ENCODE results near the gene MBD3L4.
"Not testable (repeated sequence)": the region's sequence is repeated elsewhere in the genome, so short reads cannot be mapped to it uniquely, and the experiment has no call there.

MBD3L4 gene

DNA sequence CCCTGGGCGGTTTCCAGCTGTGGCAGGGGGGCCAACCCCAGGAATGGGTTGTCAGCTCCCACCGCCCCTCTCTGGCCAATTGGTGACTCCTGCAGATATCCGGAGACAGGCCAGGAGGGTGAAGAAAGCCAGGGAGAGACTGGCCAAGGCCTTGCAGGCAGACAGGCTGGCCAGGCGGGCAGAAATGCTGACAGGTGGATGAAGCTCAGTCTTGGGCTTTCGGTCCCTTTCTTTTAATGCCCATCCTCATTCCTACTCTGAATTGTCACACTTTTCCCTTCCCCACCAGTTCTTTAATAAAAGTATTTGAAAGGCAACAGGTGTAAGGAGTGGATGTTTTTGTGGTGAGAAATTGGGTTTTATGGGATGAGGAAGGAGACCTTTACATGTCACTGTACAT, 11.4 kb upstream of the MBD3L4 start:
- DNase-seq (ENCODE audit: low spot score); FAIRE-seq: not testable (repeated sequence)

DNA sequence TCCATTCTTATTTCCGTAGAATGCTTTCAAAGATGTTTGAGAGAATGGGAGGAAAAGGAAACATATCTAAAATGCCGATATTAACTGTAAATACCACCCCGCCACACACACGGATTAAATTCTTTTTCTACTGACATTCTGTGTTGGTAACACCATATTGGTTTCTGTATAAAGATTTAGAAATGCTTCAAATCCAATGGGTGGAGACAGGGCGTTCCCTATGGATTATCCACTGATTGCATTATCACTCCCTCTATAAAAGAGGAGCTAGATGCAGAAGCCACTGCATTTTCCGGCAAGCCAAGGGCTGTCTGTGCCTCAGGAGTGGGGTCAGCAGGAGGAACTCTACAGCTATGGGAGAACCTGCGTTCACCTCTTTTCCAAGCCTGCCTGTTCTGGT, 9.0 kb upstream of the MBD3L4 start, which contains the start of gene MBD3L2:
Gene MBD3L2, plus strand, starts transcription at position 301 of the 400 bp plus-strand sequence. Its CDS starts 53 bp downstream, at position 354.
- not testable (repeated sequence) for FAIRE-seq; DNase-seq (ENCODE audit: low spot score)

DNA sequence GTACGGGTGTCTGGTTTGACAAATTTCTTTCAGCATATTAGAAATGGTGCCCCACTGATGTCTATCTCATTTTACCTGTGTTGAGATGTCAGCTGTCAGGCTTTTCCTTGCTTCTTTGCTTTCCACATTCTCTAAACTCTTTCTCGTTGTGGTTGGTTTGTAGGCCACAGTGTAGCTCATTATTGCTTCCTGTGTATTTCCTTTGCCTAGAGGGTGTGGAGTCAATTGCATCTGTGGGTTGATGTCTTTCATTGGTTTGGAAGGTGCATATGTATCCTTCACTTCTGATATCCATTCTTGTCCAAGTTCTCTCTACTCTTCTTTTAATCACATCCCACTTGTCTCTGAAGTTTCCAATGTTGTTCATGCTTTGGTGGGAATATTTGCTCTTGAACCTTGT, 1.6 kb upstream of the MBD3L4 start:
- not testable (repeated sequence) for FAIRE-seq

DNA sequence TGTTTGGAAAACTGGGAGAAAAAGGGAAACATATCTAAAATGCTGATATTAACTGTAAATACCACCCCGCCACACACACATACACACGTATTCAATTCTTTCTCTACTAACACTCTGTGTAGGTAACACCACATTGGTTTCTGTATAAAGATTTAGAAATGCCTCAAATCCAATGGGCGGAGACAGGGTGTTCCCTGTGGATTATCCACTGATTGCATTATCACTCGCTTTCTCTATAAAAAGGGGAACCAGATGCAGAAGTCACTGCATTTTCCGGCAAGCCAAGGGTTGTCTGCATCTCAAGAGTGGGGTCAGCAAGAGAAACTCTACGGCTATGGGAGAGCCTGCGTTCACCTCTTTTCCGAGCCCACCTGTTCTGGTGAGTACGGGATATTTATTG, 9.7 kb downstream of the MBD3L4 start, which contains the start of gene MBD3L5:
Gene MBD3L5, plus strand, starts transcription at position 301 of the 400 bp plus-strand sequence. Its CDS starts 34 bp downstream, at position 335.
- not testable (repeated sequence) for DNase-seq (ENCODE audit: low spot score); FAIRE-seq

More for the DNA sequence above, 1.6 kb upstream of the MBD3L4 start:
- not testable (repeated sequence) for DNase-seq (ENCODE audit: low spot score)

DNA sequence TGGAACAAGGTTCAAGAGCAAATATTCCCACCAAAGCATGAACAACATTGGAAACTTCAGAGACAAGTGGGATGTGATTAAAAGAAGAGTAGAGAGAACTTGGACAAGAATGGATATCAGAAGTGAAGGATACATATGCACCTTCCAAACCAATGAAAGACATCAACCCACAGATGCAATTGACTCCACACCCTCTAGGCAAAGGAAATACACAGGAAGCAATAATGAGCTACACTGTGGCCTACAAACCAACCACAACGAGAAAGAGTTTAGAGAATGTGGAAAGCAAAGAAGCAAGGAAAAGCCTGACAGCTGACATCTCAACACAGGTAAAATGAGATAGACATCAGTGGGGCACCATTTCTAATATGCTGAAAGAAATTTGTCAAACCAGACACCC, 11.2 kb downstream of the MBD3L4 start:
- FAIRE-seq; DNase-seq (ENCODE audit: low spot score): not testable (repeated sequence)

DNA sequence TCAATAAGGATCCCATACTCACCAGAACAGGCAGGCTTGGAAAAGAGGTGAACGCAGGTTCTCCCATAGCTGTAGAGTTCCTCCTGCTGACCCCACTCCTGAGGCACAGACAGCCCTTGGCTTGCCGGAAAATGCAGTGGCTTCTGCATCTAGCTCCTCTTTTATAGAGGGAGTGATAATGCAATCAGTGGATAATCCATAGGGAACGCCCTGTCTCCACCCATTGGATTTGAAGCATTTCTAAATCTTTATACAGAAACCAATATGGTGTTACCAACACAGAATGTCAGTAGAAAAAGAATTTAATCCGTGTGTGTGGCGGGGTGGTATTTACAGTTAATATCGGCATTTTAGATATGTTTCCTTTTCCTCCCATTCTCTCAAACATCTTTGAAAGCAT, 18.6 kb downstream of the MBD3L4 start, which contains the start of gene MBD3L2B:
Gene MBD3L2B, minus strand, starts transcription at position 101 of the 400 bp plus-strand sequence. Its CDS starts 34 bp downstream, at position 67.
- FAIRE-seq; DNase-seq (ENCODE audit: low spot score): not testable (repeated sequence)

DNA sequence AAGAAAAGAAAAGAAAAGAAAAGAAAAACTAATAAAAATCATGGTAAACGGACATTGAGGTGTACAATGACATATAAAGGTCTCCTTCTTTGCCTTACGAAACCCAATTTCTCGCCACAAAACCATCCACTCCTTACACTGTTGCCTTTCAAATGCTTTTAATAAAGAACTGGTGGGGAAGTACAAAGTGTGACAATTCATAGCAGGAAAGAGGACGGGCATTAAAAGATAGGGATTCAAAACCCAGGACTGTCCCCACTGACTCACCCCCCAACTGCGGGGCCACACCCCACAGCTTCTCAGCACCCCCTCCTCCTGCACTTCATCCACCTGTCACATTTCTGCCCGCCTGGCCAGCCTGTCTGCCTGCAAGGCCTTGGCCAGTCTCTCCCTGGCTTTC, 21.2 kb downstream of the MBD3L4 start:
- no peak for DNase-seq (ENCODE audit: low spot score)
- no peak for FAIRE-seq

DNA sequence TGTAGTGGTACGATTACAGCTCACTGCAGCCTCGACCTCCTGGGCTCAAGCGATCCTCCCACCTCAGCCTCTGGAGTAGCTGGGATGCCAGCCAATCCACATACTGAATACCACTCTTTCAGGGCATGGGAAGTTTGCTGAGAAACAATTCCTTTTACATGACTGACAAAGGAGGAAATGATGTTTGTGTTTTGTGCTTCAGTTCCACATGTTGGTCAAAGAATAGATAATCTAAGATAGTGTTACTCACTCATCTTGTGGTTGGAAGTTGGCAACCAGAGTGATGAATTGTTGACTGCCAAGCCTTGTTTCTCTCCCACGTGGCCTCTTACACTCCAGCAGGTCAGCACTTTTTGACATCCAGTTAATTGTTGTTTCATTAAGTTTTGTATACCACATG, 26.3 kb downstream of the MBD3L4 start:
- peak; percentile 58 for DNase-seq (ENCODE audit: low spot score)
- peak; percentile 62 for FAIRE-seq

DNA sequence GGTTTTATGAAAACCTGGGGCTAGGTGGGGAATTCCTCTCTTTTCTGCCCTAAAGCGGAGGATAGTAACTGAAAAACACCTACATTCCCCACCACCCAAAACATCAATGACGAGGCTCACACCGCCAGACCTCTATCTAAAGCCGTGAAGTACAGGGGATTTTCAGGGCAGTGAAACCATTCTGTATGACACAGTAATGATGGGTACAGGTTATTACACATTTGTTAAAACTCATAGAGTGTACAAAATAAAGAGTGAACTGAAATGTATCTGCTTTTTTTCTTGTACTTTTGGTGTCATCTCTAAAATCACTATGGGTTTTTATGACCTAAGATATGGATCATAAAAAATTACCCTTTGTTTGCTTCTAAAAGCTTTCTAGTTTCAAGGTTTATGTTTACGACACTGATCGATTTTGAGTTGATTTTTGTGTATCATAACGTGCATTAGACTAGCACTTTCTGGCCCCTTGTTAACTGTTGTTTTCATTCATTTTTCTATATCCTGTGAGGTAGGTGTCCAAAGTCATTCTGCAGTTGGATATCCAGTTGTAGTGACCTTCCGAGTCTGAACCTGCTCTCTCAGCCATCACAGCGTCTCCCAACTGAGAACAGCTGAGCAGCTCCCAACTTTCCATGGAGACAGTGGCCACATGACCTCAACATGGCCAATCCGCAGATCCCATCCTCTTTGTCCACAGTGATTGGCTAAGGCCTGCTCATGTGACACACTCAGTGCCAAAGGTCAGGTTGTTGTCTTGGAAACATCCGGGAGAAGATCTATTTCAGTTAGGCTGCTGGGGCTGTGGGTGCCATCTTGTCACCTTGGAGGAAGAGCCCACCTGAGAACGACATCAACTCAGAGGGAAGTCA, 29.0 kb downstream of the MBD3L4 start:
- DNase-seq (ENCODE audit: low spot score) (no peak), FAIRE-seq (no peak)

DNA sequence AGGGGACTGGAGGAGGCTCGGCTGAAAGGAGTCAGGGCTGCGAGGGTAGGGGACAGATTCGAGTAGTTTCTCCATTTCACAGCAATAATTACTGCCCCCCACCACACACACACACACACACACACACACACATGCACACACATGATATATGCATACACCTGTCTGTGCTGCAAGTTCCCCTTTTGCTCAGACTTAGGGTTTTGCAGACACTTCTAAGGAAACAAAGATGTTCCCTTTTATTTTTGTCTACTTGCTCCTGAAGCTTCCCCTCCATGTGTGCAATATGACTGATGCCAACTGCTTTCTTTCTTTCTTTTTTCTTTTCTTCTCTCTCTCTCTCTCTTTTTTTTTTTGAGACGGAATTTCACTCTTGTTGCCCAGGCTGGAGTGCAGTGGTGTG, 32.1 kb downstream of the MBD3L4 start:
- DNase-seq (ENCODE audit: low spot score) (no peak), FAIRE-seq (no peak)

DNA sequence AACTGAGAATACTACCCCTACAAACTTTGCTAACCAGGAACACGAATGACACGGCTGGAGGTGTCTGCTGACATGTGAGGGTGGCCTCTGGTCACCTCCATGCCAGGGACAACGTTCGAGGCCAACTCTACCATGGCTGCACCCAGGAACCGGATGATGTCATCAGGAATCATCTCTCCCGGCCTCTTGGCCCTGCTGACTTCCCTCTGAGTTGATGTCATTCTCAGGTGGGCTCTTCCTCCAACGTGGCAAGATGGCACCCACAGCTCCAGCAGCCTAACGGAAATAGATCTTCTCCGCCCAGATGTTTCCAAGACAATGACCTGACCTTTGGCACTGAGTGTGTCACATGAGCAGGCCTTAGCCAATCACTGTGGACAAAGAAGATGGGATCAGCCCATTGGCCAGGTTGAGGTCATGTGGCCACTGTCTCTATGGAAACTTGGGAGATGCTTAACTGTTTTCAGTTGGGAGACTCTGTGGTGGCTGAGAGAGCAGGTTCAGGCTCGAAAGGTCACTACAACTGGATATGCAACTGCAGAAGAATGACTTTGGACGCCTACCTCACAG, 33.8 kb downstream of the MBD3L4 start:
- DNase-seq (ENCODE audit: low spot score), result no peak
- FAIRE-seq, result no peak

DNA sequence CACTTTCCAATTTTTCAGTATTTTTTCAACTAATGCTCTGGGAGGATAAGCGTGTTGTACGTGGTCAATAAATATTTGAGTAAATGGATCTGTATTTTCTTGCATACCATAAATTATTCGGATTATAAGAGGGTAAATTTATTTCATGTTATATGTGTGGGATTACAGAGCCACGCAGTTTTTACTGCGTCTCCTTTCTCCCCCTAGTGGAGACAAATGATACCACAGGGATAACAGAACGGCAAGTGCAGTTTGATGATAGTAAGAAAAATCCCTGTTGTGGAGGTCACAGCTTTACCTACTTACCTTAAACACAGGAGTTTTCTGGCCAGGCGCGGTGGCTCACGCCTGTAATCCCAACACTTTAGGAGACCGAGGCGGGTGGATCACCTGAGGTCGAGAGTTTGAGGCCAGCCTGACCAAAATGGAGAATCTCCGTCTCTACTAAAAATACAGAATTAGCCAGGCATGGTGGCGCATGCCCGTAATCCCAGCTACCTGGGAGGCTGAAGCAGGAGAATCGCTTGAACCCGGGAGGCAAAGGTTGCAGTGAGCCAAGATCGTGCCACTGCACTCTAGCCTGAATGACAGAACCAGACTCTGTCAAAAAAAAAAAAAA, 35.6 kb downstream of the MBD3L4 start:
- peak; percentile 38 for DNase-seq (ENCODE audit: low spot score)

DNA sequence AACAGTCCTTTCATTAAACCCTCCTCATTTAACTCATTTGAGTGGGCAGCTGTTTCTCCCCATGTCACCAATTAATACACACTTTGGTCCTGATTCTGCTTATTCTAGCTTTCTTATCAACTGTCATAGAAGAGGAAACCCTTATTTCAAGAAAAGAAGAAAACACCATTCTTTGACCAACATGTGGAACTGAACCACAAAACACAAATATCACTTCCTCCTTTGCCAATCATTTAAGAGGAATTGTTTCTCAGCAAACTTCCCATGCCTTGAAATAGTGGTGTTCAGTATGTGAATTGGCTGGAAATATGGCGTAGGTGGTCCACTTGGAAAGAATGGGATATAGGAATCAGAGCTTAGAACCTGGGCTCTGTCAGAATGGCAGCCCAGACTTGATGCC, 39.2 kb downstream of the MBD3L4 start:
- FAIRE-seq (no peak), DNase-seq (ENCODE audit: low spot score) (no peak)

More for the DNA sequence above, 35.6 kb downstream of the MBD3L4 start:
- no peak for FAIRE-seq

DNA sequence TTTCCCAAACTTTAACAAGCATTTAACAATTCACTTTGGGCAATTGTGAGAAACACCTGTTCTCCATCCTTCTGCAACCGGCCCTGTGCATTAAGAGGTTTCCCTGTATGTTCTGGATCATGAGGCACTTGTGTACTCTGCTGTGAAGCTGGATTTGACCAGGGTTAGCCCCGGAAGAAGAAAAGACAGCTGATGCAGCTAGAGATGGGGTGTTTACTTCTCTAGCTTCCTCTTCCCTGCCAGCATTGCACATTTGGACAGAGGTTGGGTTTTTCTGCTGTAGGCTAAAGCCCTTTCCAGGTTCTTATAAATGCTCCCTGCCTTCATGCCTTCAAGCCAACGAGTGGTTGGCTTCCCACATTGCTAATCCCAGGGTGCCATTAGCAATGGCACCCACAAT, 39.6 kb downstream of the MBD3L4 start:
- FAIRE-seq (no peak), DNase-seq (ENCODE audit: low spot score) (no peak)

DNA sequence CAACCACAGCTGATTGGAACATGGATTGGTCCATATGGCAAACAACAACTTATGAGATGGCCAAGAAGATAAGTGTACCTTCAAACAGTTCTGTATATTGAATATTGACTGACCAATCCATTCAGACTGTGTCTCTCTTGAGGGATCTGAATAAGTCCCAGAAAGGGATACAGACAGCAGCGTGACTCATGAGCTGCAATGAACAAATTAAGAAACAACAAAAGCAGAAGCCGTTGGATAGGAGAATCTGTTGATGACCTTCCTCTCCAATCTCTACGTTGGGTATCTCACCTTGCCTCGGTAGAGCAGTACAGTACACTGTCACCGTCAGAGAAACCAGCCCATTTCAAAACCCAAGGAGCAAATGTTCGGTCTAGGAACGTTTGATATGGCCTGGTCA, 40.0 kb downstream of the MBD3L4 start:
- FAIRE-seq, result no peak
- no peak for DNase-seq (ENCODE audit: low spot score)

DNA sequence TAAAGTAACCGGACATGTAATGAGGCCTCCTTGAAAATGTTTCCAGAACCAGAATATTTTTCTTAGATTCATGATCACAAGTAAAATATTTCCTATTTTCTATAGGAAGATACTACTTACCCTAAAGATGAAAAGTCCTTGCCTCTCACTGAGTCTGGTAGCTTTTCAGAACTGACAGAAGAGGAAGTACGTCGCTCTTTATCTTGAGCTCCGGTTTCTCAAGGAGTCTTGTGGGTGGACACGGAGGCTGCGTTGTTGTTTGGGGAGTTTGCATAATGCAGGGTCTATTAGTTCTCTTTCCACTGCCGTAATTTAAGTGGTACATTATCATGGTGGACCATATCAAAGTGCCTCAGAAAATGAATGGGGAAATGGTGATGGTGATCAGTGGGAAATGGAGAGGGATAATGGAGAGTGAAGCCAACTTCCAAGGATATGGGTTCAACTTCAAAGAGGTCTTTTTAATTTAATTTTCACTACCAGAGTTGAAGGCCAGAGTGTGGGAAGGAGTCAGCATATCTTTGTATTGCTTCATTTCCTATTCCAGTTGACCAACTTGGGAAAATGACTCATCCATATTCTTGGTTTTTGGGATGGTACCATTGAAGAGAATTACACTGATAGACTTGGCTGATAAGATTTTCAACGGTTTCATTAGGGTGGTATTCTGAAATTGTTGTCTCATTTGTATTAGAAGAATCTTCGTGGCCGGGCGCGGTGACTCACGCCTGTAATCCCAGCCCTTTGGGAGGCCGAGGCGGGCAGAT, 42.1 kb downstream of the MBD3L4 start:
- FAIRE-seq, result no peak
- DNase-seq (ENCODE audit: low spot score), result peak; percentile 6

DNA sequence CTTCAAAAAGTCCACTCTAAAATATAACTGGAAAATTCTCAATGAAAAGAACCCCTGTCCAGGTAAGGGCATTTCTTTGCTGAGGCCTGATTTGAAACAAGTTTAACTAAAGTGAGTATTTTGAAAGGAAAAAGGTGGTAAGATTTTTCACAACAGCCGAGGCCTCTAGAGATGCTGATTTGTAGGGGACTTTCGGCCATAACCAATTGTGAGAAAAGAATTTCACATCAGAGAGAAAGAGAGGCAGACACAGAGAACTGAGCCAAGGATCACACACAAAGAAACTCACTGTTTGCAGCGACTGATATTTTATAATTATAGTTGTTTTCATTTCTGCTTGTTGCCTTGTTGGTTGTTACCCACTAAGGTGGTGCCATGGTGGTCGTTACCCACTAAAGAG, 43.2 kb downstream of the MBD3L4 start:
- DNase-seq (ENCODE audit: low spot score) (no peak), FAIRE-seq (no peak)

DNA sequence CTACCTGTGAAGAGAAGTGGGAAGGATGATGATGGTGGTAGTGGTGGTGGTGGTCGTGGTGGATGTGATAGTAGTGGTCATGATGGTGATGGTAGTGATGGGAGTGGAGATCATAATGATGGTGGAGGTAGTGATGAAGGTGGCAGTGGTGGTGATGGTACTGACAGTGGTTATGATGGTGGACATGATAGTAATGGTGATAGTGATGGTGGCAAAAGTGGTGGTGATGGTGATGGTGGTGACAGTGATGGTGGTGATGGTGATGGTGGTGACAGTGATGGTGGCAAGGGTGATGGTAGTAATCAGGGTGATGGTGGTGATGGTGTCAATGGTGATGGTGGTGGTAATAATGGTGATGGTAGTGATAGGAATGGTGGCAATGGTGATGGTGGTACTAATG, 44.9 kb downstream of the MBD3L4 start:
- peak; percentile 95 for FAIRE-seq

DNA sequence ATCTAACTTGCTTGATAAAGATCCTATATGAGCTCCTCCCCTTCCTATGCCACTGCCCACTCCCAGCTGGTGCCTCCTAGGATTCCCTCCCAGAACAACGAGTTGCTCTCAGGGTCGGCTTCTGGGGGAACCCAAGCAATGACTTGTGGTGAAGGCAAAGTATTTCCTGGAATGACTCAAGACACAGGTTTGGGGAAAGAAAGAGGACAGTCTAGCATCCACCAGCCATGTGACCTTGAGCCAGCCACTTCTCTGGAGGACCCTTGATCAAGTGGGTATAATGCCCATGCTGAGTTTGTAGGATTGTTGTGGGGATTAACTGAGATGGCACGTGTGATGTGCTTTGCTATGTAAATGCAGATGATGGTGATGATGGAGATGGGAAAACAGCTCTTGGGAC, 51.7 kb downstream of the MBD3L4 start:
- FAIRE-seq (no peak), DNase-seq (ENCODE audit: low spot score) (no peak)

More for the DNA sequence above, 44.9 kb downstream of the MBD3L4 start:
- no peak for DNase-seq (ENCODE audit: low spot score)

DNA sequence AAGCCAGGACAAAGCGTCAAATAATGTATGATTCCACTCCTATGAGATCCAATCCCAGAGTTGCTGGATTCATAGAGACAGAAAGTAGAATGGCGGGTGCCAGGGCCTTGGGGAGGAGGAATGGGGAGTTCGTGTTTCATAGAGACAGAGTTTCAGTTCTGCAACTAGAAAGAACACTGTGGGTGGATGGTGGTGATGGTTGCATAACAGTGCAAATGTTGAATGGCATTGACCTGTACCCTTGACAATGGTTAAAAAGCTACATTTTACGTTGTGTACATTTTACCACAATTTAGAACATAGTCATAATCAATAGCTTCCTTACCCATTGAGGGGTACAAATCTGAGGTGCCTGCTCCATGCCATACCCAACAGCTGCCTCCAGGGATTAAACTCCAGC, 52.1 kb downstream of the MBD3L4 start:
- FAIRE-seq (no peak), DNase-seq (ENCODE audit: low spot score) (no peak)
